ENCODE data around the gene BCAR3.

BCAR3 gene

DNA sequence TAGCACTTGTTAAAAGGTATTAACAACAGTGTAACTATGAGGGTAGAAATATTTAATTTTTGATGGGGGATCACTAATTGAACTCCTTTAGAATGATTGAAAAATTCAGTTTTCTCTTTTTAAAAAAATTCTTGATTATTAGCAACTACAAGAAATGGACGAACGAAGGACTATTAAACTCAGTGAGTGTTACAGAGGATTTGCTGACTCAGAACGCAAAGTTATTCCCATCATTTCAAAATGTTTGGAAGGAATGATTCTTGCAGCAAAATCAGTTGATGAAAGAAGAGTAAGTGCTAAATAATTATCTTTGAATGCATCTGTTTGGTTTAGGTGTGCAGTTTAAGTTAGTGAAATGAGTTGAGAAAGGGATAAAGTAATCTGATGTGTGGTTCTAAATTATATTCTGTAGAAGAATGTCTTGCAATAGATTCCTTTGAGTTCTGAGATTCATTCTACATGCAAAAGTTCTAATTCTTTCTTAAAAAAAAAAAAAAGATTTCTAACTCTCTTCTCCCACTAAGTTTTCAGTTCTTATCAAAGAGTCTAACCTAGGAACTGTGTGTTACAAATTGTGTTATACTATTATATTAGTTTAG, 148.8 kb downstream of the BCAR3 start:
- DNase-seq: no peak

- no peak for DNase-seq
Observed at GRCh38 chr1:93531193-93531592, 150.4 kb downstream of the BCAR3 start.

DNA sequence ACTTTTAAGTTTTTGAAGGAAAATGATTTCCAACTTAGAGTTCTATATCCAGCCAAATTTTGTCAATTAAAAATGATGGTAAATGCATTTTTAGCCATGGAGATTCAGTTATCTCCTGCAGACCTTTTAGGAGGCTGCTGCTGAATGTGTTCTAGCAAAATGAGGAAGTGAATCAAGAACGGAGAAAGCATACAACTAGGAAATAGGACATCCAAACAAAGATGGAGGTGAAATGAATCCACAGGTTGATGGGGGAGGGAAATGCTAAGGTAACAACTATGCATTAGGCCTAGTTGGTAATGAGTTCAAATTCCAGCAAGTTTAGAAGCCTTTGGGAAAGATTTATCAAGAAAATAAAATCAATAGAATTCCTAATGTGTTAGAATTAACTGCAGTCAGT, 153.2 kb downstream of the BCAR3 start:
- DNase-seq: no peak

- DNase-seq: no peak
Observed at GRCh38 chr1:93526431-93526830, 155.2 kb downstream of the BCAR3 start.

- no peak for DNase-seq
Observed at GRCh38 chr1:93525431-93525830, 156.2 kb downstream of the BCAR3 start.

DNA sequence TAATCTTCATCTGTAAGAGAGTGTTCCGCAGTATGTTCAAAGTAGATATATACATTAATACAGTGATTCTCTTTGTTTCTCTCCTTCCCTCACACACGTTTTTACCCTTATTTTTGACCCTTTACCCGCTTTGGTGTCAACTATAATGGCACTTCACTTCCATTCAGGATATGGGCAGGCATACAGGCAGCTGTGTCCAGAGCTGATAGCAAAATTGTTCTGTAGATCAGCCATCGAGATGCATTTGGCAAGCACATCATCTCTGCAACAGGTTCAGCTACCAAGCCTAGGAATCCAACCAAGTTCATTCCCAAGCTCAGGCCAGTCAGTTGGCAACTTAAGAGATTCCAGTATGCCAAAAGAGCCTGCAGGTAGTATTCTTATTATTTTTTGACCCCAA, 158.9 kb downstream of the BCAR3 start:
- DNase-seq: no peak

DNA sequence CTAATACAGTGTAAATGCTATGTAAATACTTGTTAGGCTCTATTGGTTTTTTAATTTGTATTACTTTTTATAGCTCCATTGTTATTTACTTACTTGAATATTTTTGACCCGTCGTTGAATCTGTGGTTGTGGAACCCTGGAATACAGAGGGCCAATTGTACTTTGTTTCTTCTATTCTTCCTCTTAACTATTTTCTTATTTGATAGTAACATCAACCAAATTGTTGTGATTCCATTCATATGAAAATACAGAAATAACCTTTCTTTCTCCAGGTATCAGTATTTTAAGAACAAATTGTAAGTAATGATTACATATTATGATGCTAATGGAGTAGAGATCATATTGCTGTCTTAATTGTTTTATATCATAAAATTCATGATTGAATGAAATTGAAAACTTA, 160.0 kb downstream of the BCAR3 start:
- DNase-seq: no peak

DNA sequence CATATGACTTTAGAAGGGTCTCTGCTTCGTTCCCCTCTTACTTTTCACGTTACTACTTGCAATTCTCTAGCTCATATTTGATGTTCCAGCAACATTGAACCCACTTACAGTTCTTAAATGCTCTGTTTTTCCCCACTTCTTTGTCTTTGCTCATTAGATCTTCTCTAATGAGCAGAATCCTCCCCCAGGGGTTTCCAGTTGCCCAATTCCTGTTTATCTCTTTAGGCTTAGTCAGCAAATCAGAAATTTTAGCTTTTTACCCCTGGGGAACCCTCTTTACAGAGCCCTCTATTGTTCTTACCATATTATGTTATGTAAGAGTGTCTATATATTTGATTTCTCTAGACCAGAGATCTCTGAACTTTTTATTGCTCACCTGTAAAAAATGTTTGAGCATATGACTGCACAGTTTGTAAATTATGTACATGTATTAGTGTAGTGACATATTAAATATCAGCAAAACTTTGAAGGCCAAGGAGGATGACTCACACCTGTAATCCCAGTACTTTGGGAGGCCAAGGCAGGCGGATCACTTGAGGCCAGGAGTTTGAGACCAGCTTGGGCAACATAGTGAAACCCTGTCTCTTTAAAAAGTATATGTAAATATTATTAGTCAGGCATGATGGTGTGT, 162.3 kb downstream of the BCAR3 start:
- no peak for DNase-seq

GRCh38 chr1:93518516-93518915, 163.1 kb downstream of the BCAR3 start:
- DNase-seq: no peak

DNA sequence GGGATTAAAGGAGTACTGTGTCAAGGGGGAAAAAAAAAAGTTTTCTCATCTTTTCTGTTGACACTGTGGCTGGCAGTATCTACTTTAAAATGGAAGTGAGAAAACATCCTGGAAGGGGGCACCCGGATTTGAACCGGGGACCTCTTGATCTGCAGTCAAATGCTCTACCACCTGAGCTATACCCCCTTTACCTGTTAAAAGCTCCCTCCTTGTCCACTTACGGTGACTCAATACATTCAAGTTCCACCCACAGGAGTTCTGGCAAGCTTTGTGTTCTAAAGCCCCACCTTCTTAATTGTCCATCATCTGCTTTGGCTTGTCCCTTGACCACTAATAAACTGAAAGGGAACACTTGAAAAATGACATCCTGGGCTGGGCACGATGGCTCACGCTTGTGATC, 165.5 kb downstream of the BCAR3 start:
- no peak for DNase-seq
